GM18858 (cell line): ENCODE results near the gene C2orf74.
"Not testable (repeated sequence)": the region's sequence is repeated elsewhere in the genome, so short reads cannot be mapped to it uniquely, and the experiment has no call there.

ENCODE experiments used
- ATAC-seq: cut with Tn5 transposase; IDR thresholded peaks from one replicate; pipeline ENCODE4 v1.9.1; 2021; ENCODE audit not compliant: unreplicated experiment

Gene C2orf74

GRCh38 chr2:61172671-61173070 lies 10.7 kb downstream of the C2orf74 start:
- ATAC-seq = no peak

- no peak for ATAC-seq
Measured at GRCh38 chr2:61173116-61173515, 11.1 kb downstream of the C2orf74 start.

- no peak for ATAC-seq
Measured at GRCh38 chr2:61175036-61175435, 13.0 kb downstream of the C2orf74 start.

GRCh38 chr2:61176755-61177726 lies 15.1 kb downstream of the C2orf74 start:
- ATAC-seq = peak; percentile 55

- peak; percentile 2 for ATAC-seq
Measured at GRCh38 chr2:61177727-61178549, 15.9 kb downstream of the C2orf74 start.

- no peak for ATAC-seq
Measured at GRCh38 chr2:61178603-61179545, 16.9 kb downstream of the C2orf74 start.

- no peak for ATAC-seq
Measured at GRCh38 chr2:61179701-61180639, 18.0 kb downstream of the C2orf74 start.

- ATAC-seq = no peak
Measured at GRCh38 chr2:61180686-61181085, 18.7 kb downstream of the C2orf74 start.

GRCh38 chr2:61181382-61182058 lies 19.5 kb downstream of the C2orf74 start:
- ATAC-seq = no peak

- ATAC-seq = no peak
Measured at GRCh38 chr2:61182059-61182383, 20.0 kb downstream of the C2orf74 start.

GRCh38 chr2:61183795-61184194 lies 21.8 kb downstream of the C2orf74 start:
- ATAC-seq = no peak

- ATAC-seq = no peak
Measured at GRCh38 chr2:61184263-61184662, 22.3 kb downstream of the C2orf74 start.

GRCh38 chr2:61185231-61185728 lies 23.3 kb downstream of the C2orf74 start:
- ATAC-seq = no peak

GRCh38 chr2:61187085-61187484 lies 25.1 kb downstream of the C2orf74 start:
- ATAC-seq = no peak

- ATAC-seq = no peak
Measured at GRCh38 chr2:61193670-61194561, 31.9 kb downstream of the C2orf74 start.

GRCh38 chr2:61194646-61195045 lies 32.7 kb downstream of the C2orf74 start:
- not testable (repeated sequence) for ATAC-seq

GRCh38 chr2:61196671-61197070 lies 34.7 kb downstream of the C2orf74 start:
- no peak for ATAC-seq

GRCh38 chr2:61205132-61205531 lies 43.1 kb downstream of the C2orf74 start:
- ATAC-seq = no peak
